ENCODE measurements around the gene NMBR. TPM values are rescaled to one million over a fixed set of nuclear protein-coding genes. Genes with fewer than 3 reads are reported as not detected.
"Not testable (repeated sequence)": the region's sequence is repeated elsewhere in the genome, so short reads cannot be mapped to it uniquely, and the experiment has no call there.

NMBR gene
- total and polyA plus RNA-seq, 2 donors = 0.15 to 0.32 TPM

GRCh38 chr6:142172758-142173157 lies 25.8 kb upstream of the NMBR start:
- H3K4me1 ChIP-seq (ENCODE audit: insufficient read depth) = no peaks in the 10 kb centered on the region
- H3K4me3 ChIP-seq (ENCODE audit: low read depth, low read length) = no peak overlapping the region
- no peak for DNase-seq (ENCODE audit: extremely low spot score)
- peaks cover 5% of the 10 kb centered on the region for H3K36me3 ChIP-seq (ENCODE audit: insufficient read depth)
- no peak overlapping the region for H3K27ac ChIP-seq (ENCODE audit: low read depth)

- H3K27ac ChIP-seq (ENCODE audit: low read depth) = no peak overlapping the region
- H3K4me1 ChIP-seq (ENCODE audit: insufficient read depth) = no peaks in the 10 kb centered on the region
- H3K4me3 ChIP-seq (ENCODE audit: low read depth, low read length) = no peak overlapping the region
- H3K36me3 ChIP-seq (ENCODE audit: insufficient read depth) = peaks cover 2% of the 10 kb centered on the region
- no peak for DNase-seq (ENCODE audit: extremely low spot score)
These were observed 24.4 kb upstream of the NMBR start for GRCh38 chr6:142171351-142171750.

DNA sequence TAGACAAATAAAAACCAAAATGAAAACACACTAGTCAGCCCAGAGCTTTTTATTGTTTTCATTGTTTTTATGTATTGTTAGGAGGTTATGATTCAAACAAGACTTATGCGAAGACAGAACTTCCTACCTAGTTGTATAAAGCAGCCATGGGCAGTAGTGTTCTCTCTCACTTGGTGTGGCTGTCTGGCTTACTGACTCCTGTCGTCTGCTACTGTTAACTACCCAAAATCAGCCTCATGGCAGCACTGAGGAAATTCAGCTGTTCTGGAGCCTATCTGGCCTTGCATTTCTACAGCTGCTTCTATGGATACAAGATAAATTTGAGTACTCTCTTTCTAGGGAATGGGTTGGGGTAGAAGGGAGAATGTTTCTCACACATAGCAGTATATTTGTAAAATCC lies 20.6 kb upstream of the NMBR start:
- H3K4me3 ChIP-seq (ENCODE audit: low read depth, low read length) = no peak overlapping the region
- no peaks in the 10 kb centered on the region for H3K36me3 ChIP-seq (ENCODE audit: insufficient read depth)
- no peaks in the 10 kb centered on the region for H3K4me1 ChIP-seq (ENCODE audit: insufficient read depth)
- DNase-seq (ENCODE audit: extremely low spot score) = no peak
- WGBS = 65% methylated on average over 2 of the region's 2 CpGs
- no peak overlapping the region for H3K27ac ChIP-seq (ENCODE audit: low read depth)

DNA sequence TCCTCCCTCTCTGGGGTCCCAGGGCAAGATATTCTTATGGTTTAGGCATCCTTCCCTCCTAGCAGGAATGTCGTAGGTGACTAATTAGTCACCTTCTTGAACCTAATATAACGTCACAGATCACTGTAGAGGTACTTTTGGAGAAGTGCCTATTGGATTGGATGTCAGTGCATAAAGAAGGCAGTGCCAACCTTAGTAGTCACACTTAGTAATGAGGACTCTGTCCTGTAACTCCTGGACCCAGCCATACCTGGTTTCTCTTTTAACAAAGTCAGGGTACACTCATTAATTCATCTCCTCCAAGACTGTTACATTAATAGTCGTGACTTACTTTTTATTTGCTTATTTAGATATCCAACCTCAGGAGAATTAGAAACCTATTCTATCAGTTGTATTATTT lies 20.1 kb upstream of the NMBR start:
- Histone ChIP-seq H3K27ac (ENCODE audit: low read depth) (no peak overlapping the region), H3K36me3 (ENCODE audit: insufficient read depth) (no peaks in the 10 kb centered on the region), H3K4me1 (ENCODE audit: insufficient read depth) (no peaks in the 10 kb centered on the region), H3K4me3 (ENCODE audit: low read depth, low read length) (no peak overlapping the region)
- DNase-seq (ENCODE audit: extremely low spot score) = no peak
- WGBS = 91% methylated on average over 3 of the region's 3 CpGs

- H3K4me3 ChIP-seq (ENCODE audit: low read depth, low read length) = no peak overlapping the region
- no peaks in the 10 kb centered on the region for H3K36me3 ChIP-seq (ENCODE audit: insufficient read depth)
- 89% methylated on average over 4 of the region's 4 CpGs for WGBS
- H3K27ac ChIP-seq (ENCODE audit: low read depth) = no peak overlapping the region
- no peak for DNase-seq (ENCODE audit: extremely low spot score)
- no peaks in the 10 kb centered on the region for H3K4me1 ChIP-seq (ENCODE audit: insufficient read depth)
These were observed 18.3 kb upstream of the NMBR start for GRCh38 chr6:142165227-142165626.

GRCh38 chr6:142162780-142163179 lies 15.9 kb upstream of the NMBR start:
- H3K4me3 ChIP-seq (ENCODE audit: low read depth, low read length) = no peak overlapping the region
- 82% methylated on average over 1 of the region's 1 CpG for WGBS
- no peaks in the 10 kb centered on the region for H3K4me1 ChIP-seq (ENCODE audit: insufficient read depth)
- H3K36me3 ChIP-seq (ENCODE audit: insufficient read depth) = no peaks in the 10 kb centered on the region
- H3K27ac ChIP-seq (ENCODE audit: low read depth) = no peak overlapping the region
- no peak for DNase-seq (ENCODE audit: extremely low spot score)

GRCh38 chr6:142156758-142157068 lies 9.8 kb upstream of the NMBR start:
- not testable (repeated sequence) for H3K36me3 ChIP-seq (ENCODE audit: insufficient read depth); H3K4me3 ChIP-seq (ENCODE audit: low read depth, low read length); H3K27ac ChIP-seq (ENCODE audit: low read depth); H3K4me1 ChIP-seq (ENCODE audit: insufficient read depth); DNase-seq (ENCODE audit: extremely low spot score)
- 91% methylated on average over 4 of the region's 4 CpGs for WGBS

- no peak for DNase-seq (ENCODE audit: extremely low spot score)
- Histone ChIP-seq H3K4me3 (ENCODE audit: low read depth, low read length) (no peak overlapping the region), H3K27ac (ENCODE audit: low read depth) (no peak overlapping the region), H3K36me3 (ENCODE audit: insufficient read depth) (no peaks in the 10 kb centered on the region), H3K4me1 (ENCODE audit: insufficient read depth) (no peaks in the 10 kb centered on the region)
- 47% methylated on average over 5 of the region's 5 CpGs for WGBS
These were observed 9.2 kb upstream of the NMBR start for GRCh38 chr6:142155895-142156757.

DNA sequence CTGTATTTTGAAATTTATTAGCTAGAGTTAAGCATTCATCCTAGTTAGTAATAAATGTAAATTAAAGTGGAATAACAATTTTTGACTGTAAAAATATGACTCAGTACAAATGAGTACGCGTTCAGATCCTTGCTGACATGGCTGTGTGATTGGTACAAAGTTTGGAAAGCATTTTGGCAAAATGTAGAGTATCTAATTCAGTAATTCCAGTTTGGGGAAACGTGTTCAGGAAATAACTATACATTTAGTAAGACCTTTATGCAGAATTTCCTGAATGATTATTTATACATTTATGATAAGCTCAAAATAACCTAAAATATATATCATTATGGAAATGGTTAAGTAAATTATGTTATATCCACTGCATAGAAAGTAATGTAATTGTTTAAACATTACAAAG lies 8.2 kb upstream of the NMBR start:
- no peak for DNase-seq (ENCODE audit: extremely low spot score)
- Histone ChIP-seq H3K36me3 (ENCODE audit: insufficient read depth) (no peaks in the 10 kb centered on the region), H3K27ac (ENCODE audit: low read depth) (no peak overlapping the region), H3K4me1 (ENCODE audit: insufficient read depth) (no peaks in the 10 kb centered on the region), H3K4me3 (ENCODE audit: low read depth, low read length) (no peak overlapping the region)
- 75% methylated on average over 3 of the region's 3 CpGs for WGBS

GRCh38 chr6:142154336-142154735 lies 7.4 kb upstream of the NMBR start:
- WGBS = 78% methylated on average over 1 of the region's 1 CpG

DNA sequence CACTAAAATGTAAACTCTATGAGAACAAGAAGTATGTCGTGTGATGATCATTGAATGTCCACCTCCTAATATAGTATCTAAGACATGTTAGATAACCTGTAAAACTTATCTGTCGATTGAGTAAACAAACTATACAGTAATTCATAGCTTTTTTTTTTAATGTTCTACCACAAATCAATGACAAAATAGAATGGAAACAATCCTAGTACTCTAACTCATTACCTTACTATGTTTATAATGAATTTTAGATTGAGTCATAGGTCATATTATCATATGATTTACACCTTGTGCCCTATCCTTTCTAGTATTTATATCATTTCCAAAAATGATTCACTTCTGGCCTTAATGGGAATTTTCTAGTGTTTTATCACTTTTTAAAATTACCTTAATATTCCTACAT lies 6.3 kb upstream of the NMBR start:
- 63% methylated on average over 2 of the region's 2 CpGs for WGBS
- no peak for DNase-seq (ENCODE audit: extremely low spot score)
- Histone ChIP-seq H3K4me3 (ENCODE audit: low read depth, low read length) (no peak overlapping the region), H3K36me3 (ENCODE audit: insufficient read depth) (no peaks in the 10 kb centered on the region), H3K27ac (ENCODE audit: low read depth) (no peak overlapping the region), H3K4me1 (ENCODE audit: insufficient read depth) (peaks cover 2% of the 10 kb centered on the region)

More at GRCh38 chr6:142154336-142154735, 7.4 kb upstream of the NMBR start:
- Histone ChIP-seq H3K27ac (ENCODE audit: low read depth) (no peak overlapping the region), H3K36me3 (ENCODE audit: insufficient read depth) (no peaks in the 10 kb centered on the region), H3K4me1 (ENCODE audit: insufficient read depth) (no peaks in the 10 kb centered on the region), H3K4me3 (ENCODE audit: low read depth, low read length) (no peak overlapping the region)
- no peak for DNase-seq (ENCODE audit: extremely low spot score)

- Histone ChIP-seq H3K27ac (ENCODE audit: low read depth) (no peak overlapping the region), H3K4me1 (ENCODE audit: insufficient read depth) (peaks cover 2% of the 10 kb centered on the region), H3K4me3 (ENCODE audit: low read depth, low read length) (no peak overlapping the region), H3K36me3 (ENCODE audit: insufficient read depth) (no peaks in the 10 kb centered on the region)
- no peak for DNase-seq (ENCODE audit: extremely low spot score)
These were observed 5.8 kb upstream of the NMBR start for GRCh38 chr6:142152746-142153145.

GRCh38 chr6:142141531-142141930 lies 5.4 kb downstream of the NMBR start:
- H3K27ac ChIP-seq (ENCODE audit: low read depth); H3K36me3 ChIP-seq (ENCODE audit: insufficient read depth); H3K4me3 ChIP-seq (ENCODE audit: low read depth, low read length); DNase-seq (ENCODE audit: extremely low spot score); H3K4me1 ChIP-seq (ENCODE audit: insufficient read depth): not testable (repeated sequence)
- WGBS = 90% methylated on average over 13 of the region's 13 CpGs

DNA sequence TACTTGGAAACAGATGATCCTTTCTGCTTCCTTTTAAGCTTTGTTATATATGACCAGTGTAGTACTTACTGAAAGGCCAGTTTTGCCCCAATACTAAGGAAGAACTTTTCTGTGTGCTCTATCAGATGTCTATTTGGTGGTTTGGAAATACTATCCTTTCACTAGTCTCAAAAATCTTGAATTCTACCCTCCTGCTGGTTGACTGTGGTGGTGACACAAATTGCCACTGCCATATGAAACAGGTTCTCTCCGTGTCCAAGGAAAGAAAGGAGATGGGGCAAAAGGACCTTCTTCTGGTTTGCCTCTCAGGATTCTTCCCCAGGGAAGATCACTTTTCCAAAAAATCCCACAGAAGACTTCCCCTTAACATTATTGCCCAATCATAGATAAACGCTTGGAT lies 8.0 kb downstream of the NMBR start:
- Histone ChIP-seq H3K4me1 (ENCODE audit: insufficient read depth) (no peaks in the 10 kb centered on the region), H3K36me3 (ENCODE audit: insufficient read depth) (no peaks in the 10 kb centered on the region), H3K4me3 (ENCODE audit: low read depth, low read length) (no peak overlapping the region), H3K27ac (ENCODE audit: low read depth) (no peak overlapping the region)
- WGBS = 47% methylated on average over 2 of the region's 2 CpGs
- DNase-seq (ENCODE audit: extremely low spot score) = no peak

DNA sequence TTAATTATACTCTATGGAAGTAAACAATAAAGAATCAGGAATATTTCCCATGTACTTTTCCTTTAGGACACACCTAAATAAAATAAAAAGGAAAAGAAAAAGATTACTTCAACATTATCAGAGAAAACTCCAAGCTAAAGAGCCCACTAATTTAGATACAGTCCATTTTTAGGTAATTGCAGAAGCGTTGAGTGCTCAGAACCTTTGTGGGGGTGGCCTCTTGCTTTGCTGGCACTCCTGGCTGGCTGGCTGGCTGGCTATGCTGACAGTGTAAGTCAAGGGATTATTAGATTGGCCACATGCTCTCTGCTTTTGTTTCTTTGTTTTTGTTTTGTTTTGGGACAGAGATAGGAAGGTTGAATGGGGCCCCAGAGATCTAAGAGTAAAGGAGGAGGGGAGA lies 14.3 kb downstream of the NMBR start, which contains the start of gene GJE1:
TSS of gene GJE1 (plus strand) at position 301 of the 400 bp plus-strand sequence. CDS start 234 bp downstream, outside the sequence.
- no peak within 1 kb of the TSS for H3K4me3 ChIP-seq (ENCODE audit: low read depth, low read length)
- WGBS = 56% methylated on average over 1 of the region's 1 CpG
- no peak for DNase-seq (ENCODE audit: extremely low spot score)

More for the DNA sequence above, 14.3 kb downstream of the NMBR start, which contains the start of gene GJE1:
- H3K4me1 ChIP-seq (ENCODE audit: insufficient read depth) = no peaks in the 10 kb centered on the region
- H3K36me3 ChIP-seq (ENCODE audit: insufficient read depth) = no peaks in the 10 kb centered on the region
- no peak within 1 kb of the TSS for H3K27ac ChIP-seq (ENCODE audit: low read depth)

Measured in urinary bladder (tissue), 4 donors.